SU-DHL-6 (cell line): ENCODE measurements around the gene PTPRG.

Experiments
- H2AFZ ChIP-seq: fragments of 200-600 bp; sonication (generic); 2 replicates; pipeline ENCODE4 v1.6.1; 2014; ENCODE audit warnings: low read depth, mild to moderate bottlenecking, moderate library complexity, mixed read lengths, antibody characterized with exemption, low read length; ENCODE audit not compliant: severe bottlenecking
- H3F3A ChIP-seq: fragments of 200-600 bp; shearing (Covaris generic); 2 replicates; pipeline ENCODE4 v1.6.0; 2016; ENCODE audit warnings: antibody characterized with exemption, mild to moderate bottlenecking; ENCODE audit not compliant: insufficient read depth
- H3K27ac ChIP-seq: fragments of 200-600 bp; sonication (generic); 2 replicates; pipeline ENCODE4 v1.5.1; 2016; ENCODE audit warnings: low read depth, mild to moderate bottlenecking, low read length, moderate library complexity, mixed read lengths
- H3K27me3 ChIP-seq: fragments of 200-600 bp; sonication (generic), shearing (Covaris generic); 2 replicates; pipeline ENCODE4 v1.6.0; 2014; ENCODE audit warnings: mild to moderate bottlenecking, low read length
- H3K36me3 ChIP-seq: fragments of 200-600 bp; sonication (generic); 2 replicates; pipeline ENCODE4 v1.6.1; 2014; ENCODE audit warnings: mild to moderate bottlenecking, low read length, mixed read lengths
- H3K4me2 ChIP-seq: fragments of 300-600, 200-600 bp; shearing (Covaris generic), sonication (generic); 2 replicates; pipeline ENCODE4 v1.6.0; 2014; ENCODE audit warnings: low read length, low read depth, mild to moderate bottlenecking; ENCODE audit not compliant: poor library complexity, severe bottlenecking
- H3K4me3 ChIP-seq: fragments of 200-600 bp; sonication (generic); 2 replicates; pipeline ENCODE4 v1.5.1; 2014; ENCODE audit warnings: antibody characterized with exemption, low read length, mild to moderate bottlenecking, mixed read lengths; ENCODE audit not compliant: insufficient read depth, poor library complexity, severe bottlenecking
- H3K79me2 ChIP-seq: fragments of 200-600 bp; sonication (generic); 2 replicates; pipeline ENCODE4 v1.6.1; 2014; ENCODE audit warnings: mild to moderate bottlenecking, low read length, moderate library complexity; ENCODE audit not compliant: insufficient read depth
- H3K9ac ChIP-seq: fragments of 200-600 bp; sonication (generic); 2 replicates; pipeline ENCODE4 v1.7.0; 2014; ENCODE audit warnings: mild to moderate bottlenecking, low read length
- H3K9me2 ChIP-seq: fragments of 200-600 bp; sonication (generic); replicated peaks from 2 replicates; pipeline ENCODE4 v1.6.1; 2014; ENCODE audit warnings: low read length; ENCODE audit not compliant: insufficient read depth
- H3K9me3 ChIP-seq: fragments of 200-600 bp; sonication (generic); 2 replicates; pipeline ENCODE4 v1.6.1; 2014; ENCODE audit warnings: low read length, mixed read lengths; ENCODE audit not compliant: insufficient read depth
- H4K20me1 ChIP-seq: fragments of 200-600 bp; sonication (generic); 2 replicates; pipeline ENCODE4 v1.6.1; 2014; ENCODE audit warnings: low read depth, mild to moderate bottlenecking, antibody characterized with exemption, low read length, moderate library complexity, mixed read lengths
- EZH2phosphoT487 ChIP-seq: fragments of 200-600 bp; sonication (generic), shearing (Covaris generic); conservative IDR thresholded peaks from 2 replicates; pipeline ENCODE4 v1.6.1; 2018; ENCODE audit warnings: mild to moderate bottlenecking, antibody characterized with exemption, low read length, moderate library complexity, mixed read lengths
- TF ChIP-seq, protein P1 (sequence below): fragments of 200-600 bp; sonication (generic); IDR thresholded peaks from one replicate; pipeline ENCODE4 v1.5.1; 2017; ENCODE audit warnings: antibody characterized with exemption, mild to moderate bottlenecking, low read length, moderate library complexity; ENCODE audit not compliant: insufficient read depth, poor library complexity, severe bottlenecking

Gene PTPRG

DNA sequence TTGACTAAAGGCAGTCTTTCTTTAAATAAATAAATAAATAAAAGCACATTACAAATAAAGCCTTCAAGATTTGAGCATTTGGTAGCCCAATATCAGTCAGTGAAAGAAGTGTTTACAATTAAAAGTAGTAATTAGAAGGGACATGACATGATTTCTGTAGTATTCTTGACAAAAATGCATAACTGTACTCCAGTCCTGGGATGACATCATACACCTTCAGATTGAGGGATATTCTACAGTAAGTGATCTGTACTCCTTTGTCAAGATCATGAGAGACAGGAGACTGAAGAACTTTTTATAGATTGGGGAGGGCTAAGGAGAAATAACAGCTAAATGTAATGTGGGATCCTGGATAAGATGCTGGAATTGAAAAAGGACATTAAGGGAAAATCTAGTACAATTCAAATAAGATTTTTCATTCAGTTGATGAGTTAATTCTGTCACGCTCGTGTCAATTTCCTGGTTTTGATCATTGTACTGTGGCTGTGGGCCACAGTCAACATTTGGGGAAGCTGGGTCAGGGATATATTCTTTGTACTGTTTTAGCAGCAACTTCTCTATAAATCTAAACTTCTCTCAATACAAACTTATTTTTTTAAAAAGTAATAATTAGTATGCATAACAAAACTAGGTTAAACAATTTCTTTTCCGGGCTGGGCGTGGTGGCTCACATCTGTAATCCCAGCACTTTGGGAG lies 314.8 kb downstream of the PTPRG start:
- Histone ChIP-seq H3K4me2 (no peak overlapping the region), H3K36me3 (no peaks in the 10 kb centered on the region), H3K9ac (no peak overlapping the region), H3K9me3 (no peaks in the 10 kb centered on the region), H3K79me2 (no peaks in the 10 kb centered on the region), H4K20me1 (no peaks in the 10 kb centered on the region), H3K27ac (no peak overlapping the region), H2AFZ (no peak overlapping the region), H3K4me3 (no peak overlapping the region), H3F3A (no peaks in the 10 kb centered on the region), H3K9me2 (no peaks in the 10 kb centered on the region), H3K27me3 (no peaks in the 10 kb centered on the region)
- no peak for TF ChIP-seq EZH2phosphoT487
- TF ChIP-seq, protein P1, sequence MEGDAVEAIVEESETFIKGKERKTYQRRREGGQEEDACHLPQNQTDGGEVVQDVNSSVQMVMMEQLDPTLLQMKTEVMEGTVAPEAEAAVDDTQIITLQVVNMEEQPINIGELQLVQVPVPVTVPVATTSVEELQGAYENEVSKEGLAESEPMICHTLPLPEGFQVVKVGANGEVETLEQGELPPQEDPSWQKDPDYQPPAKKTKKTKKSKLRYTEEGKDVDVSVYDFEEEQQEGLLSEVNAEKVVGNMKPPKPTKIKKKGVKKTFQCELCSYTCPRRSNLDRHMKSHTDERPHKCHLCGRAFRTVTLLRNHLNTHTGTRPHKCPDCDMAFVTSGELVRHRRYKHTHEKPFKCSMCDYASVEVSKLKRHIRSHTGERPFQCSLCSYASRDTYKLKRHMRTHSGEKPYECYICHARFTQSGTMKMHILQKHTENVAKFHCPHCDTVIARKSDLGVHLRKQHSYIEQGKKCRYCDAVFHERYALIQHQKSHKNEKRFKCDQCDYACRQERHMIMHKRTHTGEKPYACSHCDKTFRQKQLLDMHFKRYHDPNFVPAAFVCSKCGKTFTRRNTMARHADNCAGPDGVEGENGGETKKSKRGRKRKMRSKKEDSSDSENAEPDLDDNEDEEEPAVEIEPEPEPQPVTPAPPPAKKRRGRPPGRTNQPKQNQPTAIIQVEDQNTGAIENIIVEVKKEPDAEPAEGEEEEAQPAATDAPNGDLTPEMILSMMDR, result no peak

DNA sequence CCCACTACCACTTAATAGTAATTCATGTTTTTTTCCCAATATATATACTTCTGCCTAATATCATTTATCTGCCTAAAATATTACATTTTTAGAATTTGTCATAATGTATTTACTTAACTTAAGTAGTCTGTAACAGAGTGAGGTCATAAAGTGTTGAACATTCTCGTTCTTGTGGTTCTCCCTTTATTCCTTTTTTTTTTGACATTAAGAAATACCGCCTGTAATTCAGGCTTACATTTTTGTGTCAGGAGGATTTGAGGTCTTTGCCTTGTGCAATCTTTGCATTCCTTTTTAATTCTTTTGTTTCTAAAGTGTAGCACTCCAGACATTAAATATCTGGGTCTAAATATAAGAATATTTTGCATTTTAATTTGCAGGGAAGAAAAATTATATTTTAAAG lies 315.4 kb downstream of the PTPRG start:
- Histone ChIP-seq H3K4me2 (no peak overlapping the region), H3K9me3 (no peaks in the 10 kb centered on the region), H3K27ac (no peak overlapping the region), H3K36me3 (no peaks in the 10 kb centered on the region), H4K20me1 (no peaks in the 10 kb centered on the region), H2AFZ (no peak overlapping the region), H3F3A (no peaks in the 10 kb centered on the region), H3K27me3 (no peaks in the 10 kb centered on the region), H3K9ac (no peak overlapping the region), H3K9me2 (no peaks in the 10 kb centered on the region), H3K4me3 (no peak overlapping the region), H3K79me2 (no peaks in the 10 kb centered on the region)
- TF ChIP-seq EZH2phosphoT487, result no peak
- TF ChIP-seq, protein P1, result no peak

DNA sequence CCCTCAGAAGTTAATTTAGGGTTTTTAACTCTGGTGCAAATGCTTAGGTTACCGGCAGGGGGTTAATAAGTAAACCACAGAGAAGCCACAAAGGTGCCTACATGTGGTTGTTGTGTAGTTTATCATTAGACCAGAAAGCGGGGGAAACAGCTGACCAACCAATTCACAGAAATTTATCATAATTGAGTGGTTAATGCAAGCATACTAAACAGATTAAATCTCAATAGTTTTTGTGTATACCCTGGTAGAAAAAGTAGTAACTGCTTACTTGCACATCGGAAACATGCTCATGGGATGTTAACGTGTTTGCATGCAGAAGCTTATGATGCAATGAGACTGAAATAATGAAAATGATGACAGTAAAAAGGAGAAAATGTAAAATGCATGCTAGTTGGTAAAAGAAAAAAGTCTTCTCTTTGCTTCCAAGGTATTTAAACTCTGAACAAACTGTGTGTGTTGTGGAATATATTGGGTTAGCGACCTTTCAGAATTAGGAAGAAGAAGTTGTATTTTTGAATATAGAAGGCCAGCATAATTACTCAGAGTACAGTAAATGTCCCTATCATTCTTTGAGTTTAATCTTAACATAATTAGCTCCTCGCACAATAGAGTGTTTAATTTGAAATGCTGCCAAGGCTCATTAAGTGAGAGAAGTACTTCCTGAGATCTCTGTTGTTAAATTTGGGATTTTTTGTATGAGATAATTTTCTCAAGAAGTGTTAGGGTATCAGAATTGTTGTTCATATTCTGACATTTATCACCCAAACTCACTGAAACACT lies 316.2 kb downstream of the PTPRG start:
- no peak overlapping the region for H3K27ac ChIP-seq
- no peak overlapping the region for H2AFZ ChIP-seq
- H3K27me3 ChIP-seq, result no peaks in the 10 kb centered on the region
- no peaks in the 10 kb centered on the region for H3K36me3 ChIP-seq
- H3K9ac ChIP-seq, result no peak overlapping the region
- H3K4me2 ChIP-seq, result no peak overlapping the region
- H3K9me3 ChIP-seq, result no peaks in the 10 kb centered on the region
- TF ChIP-seq EZH2phosphoT487, result no peak
- TF ChIP-seq, protein P1, result no peak
- no peaks in the 10 kb centered on the region for H4K20me1 ChIP-seq
- no peaks in the 10 kb centered on the region for H3K9me2 ChIP-seq
- H3F3A ChIP-seq, result no peaks in the 10 kb centered on the region
- no peaks in the 10 kb centered on the region for H3K79me2 ChIP-seq
- no peak overlapping the region for H3K4me3 ChIP-seq
